HCT116 (cell line): ENCODE results near the gene EXOSC5.
A peak's percentile ranks its signal among the peaks of the same experiment; 100 is the strongest.

Experiments used
- CEBPB ChIP-seq: IDR thresholded peaks from 2 replicates; pipeline ENCODE4 v1.6.1; 2012; ENCODE audit warnings: low read depth
- EZH2 ChIP-seq: fragments of 200-600 bp; sonication (generic); IDR thresholded peaks from 2 replicates; pipeline ENCODE4 v1.6.1; 2017; ENCODE audit warnings: antibody characterized with exemption, mixed run types
- FOSL1 ChIP-seq: IDR thresholded peaks from 2 replicates; pipeline ENCODE4 v1.6.1; 2012; ENCODE audit warnings: low read depth
- POLR2A ChIP-seq: IDR thresholded peaks from 2 replicates; pipeline ENCODE4 v1.7.0; 2011; ENCODE audit warnings: borderline replicate concordance; ENCODE audit not compliant: insufficient read depth, insufficient read length; ENCODE audit errors: extremely low read depth
- POLR2AphosphoS5 ChIP-seq: IDR thresholded peaks from 2 replicates; pipeline ENCODE4 v1.6.1; 2011; ENCODE audit warnings: mild to moderate bottlenecking, low read depth, low read length, moderate library complexity
- RAD21 ChIP-seq: IDR thresholded peaks from 2 replicates; pipeline ENCODE4 v1.6.1; 2012; ENCODE audit warnings: low read depth, mild to moderate bottlenecking
- SP1 ChIP-seq: IDR thresholded peaks from 2 replicates; pipeline ENCODE4 v1.6.1; 2012; ENCODE audit warnings: low read depth
- YY1 ChIP-seq: IDR thresholded peaks from 2 replicates; pipeline ENCODE4 v1.6.1; 2011; ENCODE audit warnings: low read length, low read depth, moderate library complexity, mild to moderate bottlenecking; ENCODE audit not compliant: insufficient replicate concordance; ENCODE audit errors: extremely low read depth
- ZFX ChIP-seq: fragments of 450-650 bp; IDR thresholded peaks from 2 replicates; pipeline ENCODE4 v1.6.1; 2017
- TF ChIP-seq, protein P1 (sequence below), 3 experiments: fragments of 200-600 bp in 1 of 3; sonication (generic) in 1 of 3; IDR thresholded peaks in 2 of 3; conservative IDR thresholded peaks in 1 of 3; 2 replicates each; pipeline ENCODE4 v1.5.1; 2012 to 2017; ENCODE audit warnings: low read depth in 2 of 3, low read length in 2 of 3, antibody characterized with exemption in 1 of 3, borderline replicate concordance in 1 of 3, control low read depth in 1 of 3, mild to moderate bottlenecking in 1 of 3, mixed read lengths in 1 of 3, mixed run types in 1 of 3, moderate library complexity in 1 of 3; ENCODE audit not compliant: insufficient read depth in 1 of 3
- TF ChIP-seq, protein P2 (sequence below): IDR thresholded peaks from 2 replicates; pipeline ENCODE4 v1.6.1; 2012; ENCODE audit warnings: low read depth

DNA sequence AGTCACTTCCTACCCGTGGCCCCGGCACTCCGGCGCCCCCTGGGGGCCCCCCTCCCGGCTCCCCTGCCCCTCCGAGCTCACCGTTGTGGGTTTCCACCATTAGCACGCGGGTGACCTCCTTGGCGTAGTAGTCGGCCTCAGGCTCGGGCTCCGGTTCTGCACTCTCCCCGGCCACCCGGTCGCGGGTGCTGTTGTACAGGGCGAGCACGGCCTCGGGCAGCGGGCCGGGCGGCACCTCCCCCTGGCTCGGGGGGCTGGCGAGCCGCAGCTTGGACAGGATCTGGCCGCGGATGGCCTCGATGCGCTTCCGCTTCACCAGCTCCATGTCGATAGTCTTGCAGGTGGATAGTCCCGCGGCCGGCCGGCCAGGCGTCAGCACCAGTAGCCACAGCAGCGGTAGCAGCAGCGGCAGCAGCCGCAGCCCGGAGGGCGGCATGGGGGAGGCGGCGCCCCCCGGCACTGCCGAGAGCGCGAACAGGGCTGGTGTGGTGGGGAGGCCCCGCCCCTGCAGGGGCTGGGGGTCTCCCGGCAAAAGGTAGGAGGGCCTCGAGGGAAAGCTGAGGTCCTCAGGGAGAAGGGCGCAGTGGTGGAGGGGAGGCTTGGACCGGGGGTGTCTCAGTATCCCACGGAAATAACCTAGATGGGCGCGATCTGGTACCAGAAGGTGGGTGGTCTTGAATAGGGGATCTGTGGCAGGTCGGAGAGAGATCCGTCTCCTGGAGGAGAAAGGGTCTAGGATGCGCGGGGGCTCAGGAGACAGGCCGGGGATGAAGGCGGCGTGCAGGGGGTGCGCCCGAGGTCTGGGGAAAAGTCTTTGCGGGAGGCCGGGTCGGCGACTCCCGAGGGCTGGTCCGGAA is 44.3 kb downstream of the EXOSC5 start:
- TF ChIP-seq, protein P1, sequence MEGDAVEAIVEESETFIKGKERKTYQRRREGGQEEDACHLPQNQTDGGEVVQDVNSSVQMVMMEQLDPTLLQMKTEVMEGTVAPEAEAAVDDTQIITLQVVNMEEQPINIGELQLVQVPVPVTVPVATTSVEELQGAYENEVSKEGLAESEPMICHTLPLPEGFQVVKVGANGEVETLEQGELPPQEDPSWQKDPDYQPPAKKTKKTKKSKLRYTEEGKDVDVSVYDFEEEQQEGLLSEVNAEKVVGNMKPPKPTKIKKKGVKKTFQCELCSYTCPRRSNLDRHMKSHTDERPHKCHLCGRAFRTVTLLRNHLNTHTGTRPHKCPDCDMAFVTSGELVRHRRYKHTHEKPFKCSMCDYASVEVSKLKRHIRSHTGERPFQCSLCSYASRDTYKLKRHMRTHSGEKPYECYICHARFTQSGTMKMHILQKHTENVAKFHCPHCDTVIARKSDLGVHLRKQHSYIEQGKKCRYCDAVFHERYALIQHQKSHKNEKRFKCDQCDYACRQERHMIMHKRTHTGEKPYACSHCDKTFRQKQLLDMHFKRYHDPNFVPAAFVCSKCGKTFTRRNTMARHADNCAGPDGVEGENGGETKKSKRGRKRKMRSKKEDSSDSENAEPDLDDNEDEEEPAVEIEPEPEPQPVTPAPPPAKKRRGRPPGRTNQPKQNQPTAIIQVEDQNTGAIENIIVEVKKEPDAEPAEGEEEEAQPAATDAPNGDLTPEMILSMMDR (IDR thresholded peaks at IDR 0.05 in 2 of 3, conservative IDR thresholded peaks at IDR 0.05 in 1 of 3; ENCODE audit: borderline replicate concordance in 1 of 3, insufficient read depth in 1 of 3, low read depth in 2 of 3, low read length in 2 of 3), result peak; percentile 26 to 55 (median 48); a peak in 4 of 6 replicates
- no peak for TF ChIP-seq EZH2
- no peak; the same call in 1 of the 2 replicates for TF ChIP-seq POLR2AphosphoS5
- no peak for TF ChIP-seq POLR2A
- TF ChIP-seq RAD21, result peak; percentile 41; the same call in 1 of the 2 replicates
- TF ChIP-seq ZFX, result no peak
- no peak for TF ChIP-seq SP1
- TF ChIP-seq, protein P2, sequence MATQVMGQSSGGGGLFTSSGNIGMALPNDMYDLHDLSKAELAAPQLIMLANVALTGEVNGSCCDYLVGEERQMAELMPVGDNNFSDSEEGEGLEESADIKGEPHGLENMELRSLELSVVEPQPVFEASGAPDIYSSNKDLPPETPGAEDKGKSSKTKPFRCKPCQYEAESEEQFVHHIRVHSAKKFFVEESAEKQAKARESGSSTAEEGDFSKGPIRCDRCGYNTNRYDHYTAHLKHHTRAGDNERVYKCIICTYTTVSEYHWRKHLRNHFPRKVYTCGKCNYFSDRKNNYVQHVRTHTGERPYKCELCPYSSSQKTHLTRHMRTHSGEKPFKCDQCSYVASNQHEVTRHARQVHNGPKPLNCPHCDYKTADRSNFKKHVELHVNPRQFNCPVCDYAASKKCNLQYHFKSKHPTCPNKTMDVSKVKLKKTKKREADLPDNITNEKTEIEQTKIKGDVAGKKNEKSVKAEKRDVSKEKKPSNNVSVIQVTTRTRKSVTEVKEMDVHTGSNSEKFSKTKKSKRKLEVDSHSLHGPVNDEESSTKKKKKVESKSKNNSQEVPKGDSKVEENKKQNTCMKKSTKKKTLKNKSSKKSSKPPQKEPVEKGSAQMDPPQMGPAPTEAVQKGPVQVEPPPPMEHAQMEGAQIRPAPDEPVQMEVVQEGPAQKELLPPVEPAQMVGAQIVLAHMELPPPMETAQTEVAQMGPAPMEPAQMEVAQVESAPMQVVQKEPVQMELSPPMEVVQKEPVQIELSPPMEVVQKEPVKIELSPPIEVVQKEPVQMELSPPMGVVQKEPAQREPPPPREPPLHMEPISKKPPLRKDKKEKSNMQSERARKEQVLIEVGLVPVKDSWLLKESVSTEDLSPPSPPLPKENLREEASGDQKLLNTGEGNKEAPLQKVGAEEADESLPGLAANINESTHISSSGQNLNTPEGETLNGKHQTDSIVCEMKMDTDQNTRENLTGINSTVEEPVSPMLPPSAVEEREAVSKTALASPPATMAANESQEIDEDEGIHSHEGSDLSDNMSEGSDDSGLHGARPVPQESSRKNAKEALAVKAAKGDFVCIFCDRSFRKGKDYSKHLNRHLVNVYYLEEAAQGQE, result no peak
- no peak for TF ChIP-seq YY1
- no peak for TF ChIP-seq FOSL1
- TF ChIP-seq CEBPB, result no peak
